Ovary (tissue), 3 donors: ENCODE results near the gene DNER.

Experiments used
- CTCF ChIP-seq, 3 donors: fragments of 450-650 bp in 2 of 3; fragments of 200-600 bp in 1 of 3; IDR thresholded peaks; one replicate each; pipeline versions ENCODE4 v1.5.1 to v1.8.0; 2016 to 2022; ENCODE audit warnings: antibody characterized with exemption in 3 of 3, mild to moderate bottlenecking in 1 of 3
- EP300 ChIP-seq: sonication (generic); formaldehyde crosslinking; IDR thresholded peaks from one replicate; pipeline ENCODE4 v1.6.1; 2017; ENCODE audit warnings: antibody characterized with exemption
- POLR2A ChIP-seq: fragments of 450-650 bp; IDR thresholded peaks from one replicate; pipeline ENCODE4 v1.6.1; 2017; ENCODE audit warnings: antibody characterized with exemption, mild to moderate bottlenecking, moderate library complexity
- donor health status: DM: no; HTN: no; CAD: no.

- TF ChIP-seq CTCF (IDR thresholded peaks at IDR 0.05), result no peak
- TF ChIP-seq EP300, result no peak
- no peak for TF ChIP-seq POLR2A
Observed at GRCh38 chr2:229463841-229464346, 250.5 kb downstream of the DNER start.
